ENCODE results near the gene PRR3. TPM values are rescaled to one million over a fixed set of nuclear protein-coding genes. Genes with fewer than 3 reads are reported as not detected.
A peak's percentile ranks its signal among the peaks of the same experiment; 100 is the strongest.

Gene PRR3
- polyA plus RNA-seq, 1 of the 3 experiments (the other 2 are of a cell fraction): 21.2 TPM

DNA sequence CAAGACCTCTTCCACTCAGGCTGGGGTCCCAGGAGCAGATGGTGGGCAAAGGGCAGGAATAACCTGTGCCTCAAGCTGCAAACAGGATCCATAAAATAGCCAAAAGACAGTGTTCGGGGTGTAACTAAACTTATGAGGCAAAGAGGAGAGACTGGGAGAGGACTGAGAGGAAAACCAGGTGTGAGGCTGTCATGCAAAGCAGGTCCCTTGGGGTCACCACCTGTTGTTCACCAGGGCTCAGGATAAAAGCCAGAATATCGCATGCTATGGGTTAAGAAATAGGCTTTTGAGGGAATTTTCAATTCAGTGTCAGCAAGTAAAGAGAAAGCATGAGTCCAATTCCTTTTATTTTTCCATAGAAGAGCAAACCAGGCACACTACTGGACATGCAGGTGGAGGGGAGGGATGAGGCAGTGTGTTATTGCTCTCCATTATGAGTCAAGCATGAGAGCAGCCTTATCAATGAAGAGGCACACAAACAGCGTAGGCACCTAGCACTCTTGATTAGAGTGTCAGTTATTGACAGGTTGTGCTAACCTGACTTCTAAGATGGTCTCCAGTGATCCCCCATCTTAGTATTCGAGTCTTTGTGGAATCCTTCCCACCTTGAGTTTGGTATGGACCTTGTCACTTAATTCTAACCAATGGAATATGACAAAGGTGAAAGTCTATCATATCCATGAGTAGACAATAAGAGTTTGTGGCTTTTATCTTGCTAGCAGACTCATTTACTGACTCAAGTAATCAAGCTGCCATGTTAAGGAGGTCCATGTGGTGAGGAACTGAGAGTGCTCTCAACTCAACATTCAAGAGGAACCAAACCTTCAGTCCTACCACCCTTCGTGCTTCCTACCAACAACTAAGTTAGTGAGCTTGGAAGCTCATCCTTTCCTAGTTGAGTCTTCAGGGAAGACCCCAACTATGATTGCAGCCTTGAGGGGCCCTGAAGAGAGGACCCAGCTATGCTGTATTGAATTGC is 49.0 kb upstream of the PRR3 start (continued):
- TF ChIP-seq RCOR1 (IDR thresholded peaks at IDR 0.05; ENCODE audit: low read length) (no peak), JUND (IDR thresholded peaks at IDR 0.05) (no peak), RXRA (IDR thresholded peaks at IDR 0.05; ENCODE audit: borderline replicate concordance, low read depth) (no peak), FOSL2 (IDR thresholded peaks at IDR 0.05; ENCODE audit: borderline replicate concordance, low read depth) (no peak), SIN3A (IDR thresholded peaks at IDR 0.05; ENCODE audit: borderline replicate concordance, low read depth, low read length) (no peak)

DNA sequence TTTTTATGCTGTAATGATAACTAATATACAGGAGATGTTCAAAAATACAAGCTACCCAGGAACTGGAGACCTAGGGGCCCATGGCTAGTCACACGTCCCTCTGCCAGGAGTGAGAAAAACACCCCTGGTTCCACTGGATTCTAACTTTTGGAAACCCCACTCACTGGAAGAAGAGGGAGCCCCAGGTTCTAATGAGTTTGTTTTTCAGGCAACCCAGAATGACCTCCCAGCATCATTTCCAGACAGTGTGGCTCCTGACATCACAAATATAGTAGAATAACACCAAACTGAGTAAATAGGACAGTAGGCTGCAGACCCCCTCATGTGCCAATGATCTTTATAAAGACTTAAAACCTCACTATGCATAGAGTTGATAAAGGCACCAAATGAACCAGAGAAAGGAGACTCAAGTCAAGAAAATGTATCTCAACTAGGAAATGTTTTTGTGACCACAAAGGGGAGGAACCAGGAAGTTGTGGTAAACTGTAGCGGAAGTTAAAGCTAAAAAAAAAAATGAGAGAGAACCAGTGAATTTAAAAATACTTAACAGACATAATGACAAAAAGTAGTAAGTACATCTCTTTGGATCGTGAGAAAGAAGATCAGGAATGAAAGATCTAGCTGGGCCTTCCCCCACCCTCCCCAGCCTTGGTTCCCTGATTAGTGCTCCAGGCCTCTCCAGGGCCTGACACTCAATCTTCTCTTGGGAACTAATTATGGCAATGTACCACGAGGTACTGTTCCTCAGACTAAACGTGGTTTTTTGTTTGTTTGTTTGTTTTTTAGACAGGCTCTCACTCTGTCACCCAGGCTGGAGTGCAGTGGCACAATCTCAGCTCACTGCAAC is 48.0 kb upstream of the PRR3 start:
- Histone ChIP-seq H3K4me3 (ENCODE audit: low read depth in 2 of 2, low read length in 1 of 2) (no peak overlapping the region), H2AFZ (ENCODE audit: low read depth) (peak overlapping the region; percentile 95), H3K9ac (no peak overlapping the region), H3F3A (replicated peaks; ENCODE audit: insufficient read depth) (peaks cover 2% of the 10 kb centered on the region), H3K4me2 (no peak overlapping the region), H3K27ac (ENCODE audit: low read depth in 2 of 2, low read length in 1 of 2) (peak overlapping the region in 1 of 2 experiments; percentile 6; a peak in 1 of 4 replicates), H3K4me1 (ENCODE audit: control insufficient read depth in 1 of 2, insufficient read depth in 2 of 2, low read depth in 1 of 2, low read length in 1 of 2) (no peaks in the 10 kb centered on the region), H4K20me1 (ENCODE audit: insufficient read depth) (no peaks in the 10 kb centered on the region), H3K9me2 (no peaks in the 10 kb centered on the region), H3K9me3 (no peaks in the 10 kb centered on the region), H3K79me2 (ENCODE audit: insufficient read depth) (no peaks in the 10 kb centered on the region), H3K36me3 (replicated peaks in 1 of 2; ENCODE audit: control insufficient read depth in 1 of 2, insufficient read depth in 2 of 2, low read length in 1 of 2) (no peaks in the 10 kb centered on the region), H3K27me3 (ENCODE audit: insufficient read depth) (no peaks in the 10 kb centered on the region)
- ChIA-PET POLR2A (no interaction called here), CTCF (interaction anchor here (0.6 to 2.5 kb wide), 7 partner anchors 13 to 1579 kb away, joined by 3 to 15 read pairs (median 4); no protein-coding TSS in a partner anchor)
- TF ChIP-seq, protein P1, sequence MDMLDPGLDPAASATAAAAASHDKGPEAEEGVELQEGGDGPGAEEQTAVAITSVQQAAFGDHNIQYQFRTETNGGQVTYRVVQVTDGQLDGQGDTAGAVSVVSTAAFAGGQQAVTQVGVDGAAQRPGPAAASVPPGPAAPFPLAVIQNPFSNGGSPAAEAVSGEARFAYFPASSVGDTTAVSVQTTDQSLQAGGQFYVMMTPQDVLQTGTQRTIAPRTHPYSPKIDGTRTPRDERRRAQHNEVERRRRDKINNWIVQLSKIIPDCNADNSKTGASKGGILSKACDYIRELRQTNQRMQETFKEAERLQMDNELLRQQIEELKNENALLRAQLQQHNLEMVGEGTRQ (IDR thresholded peaks at IDR 0.05; ENCODE audit: borderline replicate concordance, low read depth, low read length): no peak
- TF ChIP-seq ELF1 (IDR thresholded peaks at IDR 0.05): peak; percentile 33; the same call in 1 of the 2 replicates
- peak; percentile 39; the same call in 1 of the 2 replicates for TF ChIP-seq GABPA (IDR thresholded peaks at IDR 0.05; ENCODE audit: low read depth)
- WGBS (ENCODE audit: low lambda C conversion rate): 43% methylated on average over 5 of the region's 5 CpGs
- DNase-seq: no peak

DNA sequence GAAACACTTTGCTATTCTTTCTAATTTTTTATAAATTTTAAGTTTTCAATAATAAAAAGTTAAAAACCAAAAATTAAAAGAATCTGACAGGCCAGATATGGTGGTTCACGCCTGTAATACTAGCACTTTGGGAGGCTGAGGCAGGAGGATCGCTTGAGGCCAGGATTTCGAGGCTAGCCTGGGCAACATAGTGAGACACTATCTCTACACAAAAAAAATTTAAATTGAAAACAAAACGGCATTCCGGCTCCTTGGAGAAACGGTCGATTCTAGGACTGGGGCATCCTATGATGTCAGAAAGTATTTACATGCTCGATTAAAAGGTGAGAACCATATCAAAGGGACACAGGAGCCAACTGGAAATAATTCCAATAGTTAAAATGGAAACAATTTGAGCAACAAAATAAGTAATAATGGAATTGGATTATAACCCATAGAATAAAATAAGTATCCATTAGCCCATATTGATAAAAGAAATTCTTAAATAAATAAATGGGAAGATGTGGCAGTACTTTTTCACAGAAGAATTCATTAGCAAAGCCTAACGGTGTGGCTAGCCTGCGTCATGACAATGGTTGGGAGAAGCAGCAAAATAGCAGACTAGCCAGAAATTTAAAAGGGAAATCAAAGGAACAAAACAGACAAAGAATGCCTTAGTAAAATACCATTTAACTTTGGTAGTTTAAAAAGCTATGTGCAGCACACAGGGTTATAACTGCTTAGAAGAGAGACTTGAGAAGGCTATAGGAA is 46.5 kb upstream of the PRR3 start:
- WGBS (ENCODE audit: low lambda C conversion rate): 57% methylated on average over 10 of the region's 10 CpGs
- H3K36me3 ChIP-seq (replicated peaks in 1 of 2; ENCODE audit: control insufficient read depth in 1 of 2, insufficient read depth in 2 of 2, low read length in 1 of 2): no peaks in the 10 kb centered on the region
- CTCF ChIA-PET: interaction anchor here (1.0 to 2.9 kb wide), 9 partner anchors 10 to 169 kb away, joined by 3 to 18 read pairs (median 8); no protein-coding TSS in a partner anchor
- peak overlapping the region; percentile 69 for H2AFZ ChIP-seq (ENCODE audit: low read depth)
- no peak overlapping the region for H3K9ac ChIP-seq
- no peaks in the 10 kb centered on the region for H3K4me1 ChIP-seq (ENCODE audit: control insufficient read depth in 1 of 2, insufficient read depth in 2 of 2, low read depth in 1 of 2, low read length in 1 of 2)
- no peaks in the 10 kb centered on the region for H4K20me1 ChIP-seq (ENCODE audit: insufficient read depth)
- H3K9me3 ChIP-seq: no peaks in the 10 kb centered on the region
- H3K4me2 ChIP-seq: no peak overlapping the region
- no peaks in the 10 kb centered on the region for H3K9me2 ChIP-seq
- H3K79me2 ChIP-seq (ENCODE audit: insufficient read depth): no peaks in the 10 kb centered on the region
- H3K27me3 ChIP-seq (ENCODE audit: insufficient read depth): no peaks in the 10 kb centered on the region
- no peak overlapping the region for H3K4me3 ChIP-seq (ENCODE audit: low read depth in 2 of 2, low read length in 1 of 2)
- no peak overlapping the region for H3K27ac ChIP-seq (ENCODE audit: low read depth in 2 of 2, low read length in 1 of 2)
- POLR2A ChIA-PET: no interaction called here
- no peak for DNase-seq
- no peaks in the 10 kb centered on the region for H3F3A ChIP-seq (replicated peaks; ENCODE audit: insufficient read depth)
- TF ChIP-seq POLR2AphosphoS5 (IDR thresholded peaks at IDR 0.05; ENCODE audit: low read depth, low read length): no peak
- TF ChIP-seq RFX5 (IDR thresholded peaks at IDR 0.05; ENCODE audit: low read length): no peak
- TF ChIP-seq RAD21 (IDR thresholded peaks at IDR 0.05; ENCODE audit: low read length): no peak
- no peak for TF ChIP-seq GABPA (IDR thresholded peaks at IDR 0.05; ENCODE audit: low read depth)
- TF ChIP-seq JUND (IDR thresholded peaks at IDR 0.05): no peak
- no peak for TF ChIP-seq EP300 (IDR thresholded peaks at IDR 0.05; ENCODE audit: borderline replicate concordance in 1 of 2, low read depth in 1 of 2, low read length in 1 of 2)
- no peak for TF ChIP-seq SIN3A (IDR thresholded peaks at IDR 0.05; ENCODE audit: borderline replicate concordance, low read depth, low read length)
